WTC11 (cell line): ENCODE results near the gene EDIL3.

Experiments used
- ATF1 ChIP-seq: sonication (generic); formaldehyde crosslinking; IDR thresholded peaks from 2 replicates; pipeline ENCODE4 v1.8.1; 2023; ENCODE audit warnings: mild to moderate bottlenecking, moderate library complexity, missing genetic modification reagents
- ATF2 ChIP-seq: sonication (generic); formaldehyde crosslinking; IDR thresholded peaks from 2 replicates; pipeline ENCODE4 v1.8.1; 2022; ENCODE audit warnings: low read depth, missing genetic modification reagents, borderline replicate concordance
- ATF6 ChIP-seq: sonication (generic); formaldehyde crosslinking; IDR thresholded peaks from 2 replicates; pipeline ENCODE4 v1.8.1; 2023; ENCODE audit warnings: mild to moderate bottlenecking, missing genetic modification reagents
- CTCF ChIP-seq: fragments of 200-600 bp; IDR thresholded peaks from 2 replicates; pipeline ENCODE4 v1.8.0; 2022; ENCODE audit warnings: antibody characterized with exemption
- ETV6 ChIP-seq: sonication (generic); formaldehyde crosslinking; IDR thresholded peaks from 2 replicates; pipeline ENCODE4 v1.8.1; 2022; ENCODE audit warnings: mild to moderate bottlenecking, missing genetic modification reagents
- FOXP1 ChIP-seq: sonication (generic); formaldehyde crosslinking; IDR thresholded peaks from 2 replicates; pipeline ENCODE4 v1.8.0; 2022; ENCODE audit warnings: missing genetic modification reagents, mild to moderate bottlenecking, moderate library complexity, borderline replicate concordance
- GABPB1 ChIP-seq: sonication (generic); formaldehyde crosslinking; IDR thresholded peaks from 2 replicates; pipeline ENCODE4 v1.8.1; 2023; ENCODE audit warnings: mild to moderate bottlenecking, missing genetic modification reagents
- ZNF121 ChIP-seq: sonication (generic); formaldehyde crosslinking; IDR thresholded peaks from 2 replicates; pipeline ENCODE4 v1.8.0; 2023; ENCODE audit warnings: missing genetic modification reagents
- ZNF317 ChIP-seq: sonication (generic); formaldehyde crosslinking; IDR thresholded peaks from 2 replicates; pipeline ENCODE4 v1.8.1; 2023; ENCODE audit warnings: low read depth, mild to moderate bottlenecking, moderate library complexity, missing genetic modification reagents, borderline replicate concordance

GRCh38 chr5:83919071-83920041 is 465.3 kb downstream of the EDIL3 start:
- TF ChIP-seq CTCF (no peak), ZNF121 (CRISPR knock-in tag) (no peak), GABPB1 (CRISPR knock-in tag) (no peak), ATF6 (no peak), ATF2 (CRISPR knock-in tag) (no peak), FOXP1 (CRISPR knock-in tag) (no peak), ETV6 (CRISPR knock-in tag) (no peak), ATF1 (CRISPR knock-in tag) (no peak), ZNF317 (CRISPR knock-in tag) (no peak)
